Measurements from ENCODE around the gene ACTR1A. TPM values are rescaled to one million over a fixed set of nuclear protein-coding genes. Genes with fewer than 3 reads are reported as not detected.
A peak's percentile ranks its signal among the peaks of the same experiment; 100 is the strongest.

The ACTR1A gene
- polyA plus RNA-seq, 3 donors = 72.7 to 79.4 (median 79.0) TPM

DNA sequence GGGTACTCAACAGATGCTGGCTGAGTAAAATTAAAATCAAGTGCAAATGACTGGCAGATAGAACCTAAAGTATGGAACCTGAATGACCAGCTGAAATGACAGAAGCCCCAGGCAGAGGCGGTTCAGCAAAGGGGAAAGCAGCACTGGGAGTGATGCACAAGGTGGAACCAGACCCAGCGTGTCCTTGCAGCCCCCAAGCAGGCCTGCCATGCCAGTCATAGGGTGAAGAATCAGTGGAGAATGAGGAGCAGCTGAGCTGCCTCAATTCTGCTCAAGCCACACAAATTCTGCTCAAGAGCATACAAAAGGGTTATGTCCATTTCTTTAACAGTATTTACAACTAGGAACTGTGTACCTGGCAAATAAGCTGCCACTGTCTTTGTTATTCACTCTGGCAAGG is 8.7 kb downstream of the ACTR1A start:
- H3K4me3 Mint-ChIP-seq = no peak overlapping the region
- peaks cover 10% of the 10 kb centered on the region for H3K4me1 Mint-ChIP-seq
- Histone ChIP-seq H3K79me2 (ENCODE audit: insufficient read depth, low read length) (peaks cover 84% of the 10 kb centered on the region), H3K9me3 (replicated peaks in 1 of 2; ENCODE audit: control insufficient read depth in 1 of 2, insufficient read depth in 1 of 2, low read length in 2 of 2) (no peaks in the 10 kb centered on the region), H3K4me2 (replicated peaks; ENCODE audit: extremely low read depth, low read length, poor library complexity, severe bottlenecking) (no peak overlapping the region), H2AFZ (ENCODE audit: insufficient read depth, low read depth, low read length, poor library complexity, severe bottlenecking) (no peak overlapping the region), H4K20me1 (ENCODE audit: insufficient read depth, low read length) (peaks cover 94% of the 10 kb centered on the region), H3K9ac (ENCODE audit: insufficient read depth, low read length, poor library complexity, severe bottlenecking) (no peak overlapping the region), H3K4me3 (replicated peaks in 1 of 3; ENCODE audit: low read depth in 2 of 3, low read length in 3 of 3) (no peak overlapping the region), H3K36me3 (replicated peaks in 1 of 2; ENCODE audit: control insufficient read depth in 1 of 2, insufficient read depth in 2 of 2, low read length in 2 of 2) (peaks cover 20 to 71% of the 10 kb centered on the region in 2 donors), H3K4me1 (ENCODE audit: control insufficient read depth in 1 of 2, insufficient read depth in 2 of 2, low read length in 2 of 2) (no peaks in the 10 kb centered on the region), H3K27me3 (ENCODE audit: control insufficient read depth in 2 of 2, insufficient read depth in 2 of 2, low read length in 2 of 2) (no peaks in the 10 kb centered on the region), H3K27ac (ENCODE audit: low read depth in 1 of 2, low read length in 2 of 2) (no peak overlapping the region)
- no peak overlapping the region for H3K27ac Mint-ChIP-seq
- no peaks in the 10 kb centered on the region for H3K27me3 Mint-ChIP-seq (ENCODE audit: low read depth in 3 of 3)
- DNase-seq = no peak
- H3K36me3 Mint-ChIP-seq = peaks cover 29 to 77% of the 10 kb centered on the region in 2 donors
- intact Hi-C loops (cut with micrococcal nuclease) = no loop called here
- no peaks in the 10 kb centered on the region for H3K9me3 Mint-ChIP-seq
- TF ChIP-seq, protein P1, sequence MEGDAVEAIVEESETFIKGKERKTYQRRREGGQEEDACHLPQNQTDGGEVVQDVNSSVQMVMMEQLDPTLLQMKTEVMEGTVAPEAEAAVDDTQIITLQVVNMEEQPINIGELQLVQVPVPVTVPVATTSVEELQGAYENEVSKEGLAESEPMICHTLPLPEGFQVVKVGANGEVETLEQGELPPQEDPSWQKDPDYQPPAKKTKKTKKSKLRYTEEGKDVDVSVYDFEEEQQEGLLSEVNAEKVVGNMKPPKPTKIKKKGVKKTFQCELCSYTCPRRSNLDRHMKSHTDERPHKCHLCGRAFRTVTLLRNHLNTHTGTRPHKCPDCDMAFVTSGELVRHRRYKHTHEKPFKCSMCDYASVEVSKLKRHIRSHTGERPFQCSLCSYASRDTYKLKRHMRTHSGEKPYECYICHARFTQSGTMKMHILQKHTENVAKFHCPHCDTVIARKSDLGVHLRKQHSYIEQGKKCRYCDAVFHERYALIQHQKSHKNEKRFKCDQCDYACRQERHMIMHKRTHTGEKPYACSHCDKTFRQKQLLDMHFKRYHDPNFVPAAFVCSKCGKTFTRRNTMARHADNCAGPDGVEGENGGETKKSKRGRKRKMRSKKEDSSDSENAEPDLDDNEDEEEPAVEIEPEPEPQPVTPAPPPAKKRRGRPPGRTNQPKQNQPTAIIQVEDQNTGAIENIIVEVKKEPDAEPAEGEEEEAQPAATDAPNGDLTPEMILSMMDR (IDR thresholded peaks at IDR 0.05) = no peak
- WGBS (ENCODE audit: insufficient coverage) = 100% methylated on average over 1 of the region's 2 CpGs

GRCh38 chr10:102492983-102493382 is 9.5 kb downstream of the ACTR1A start:
- no peak overlapping the region for H3K4me3 ChIP-seq (replicated peaks in 1 of 3; ENCODE audit: low read depth in 2 of 3, low read length in 3 of 3)
- H3K4me3 Mint-ChIP-seq = no peak overlapping the region
- H3K36me3 Mint-ChIP-seq = peaks cover 36 to 81% of the 10 kb centered on the region in 2 donors
- H3K27me3 ChIP-seq (ENCODE audit: control insufficient read depth in 2 of 2, insufficient read depth in 2 of 2, low read length in 2 of 2) = no peaks in the 10 kb centered on the region
- no peak overlapping the region for H3K9ac ChIP-seq (ENCODE audit: insufficient read depth, low read length, poor library complexity, severe bottlenecking)
- no peak for DNase-seq
- peaks cover 7% of the 10 kb centered on the region for H3K4me1 Mint-ChIP-seq
- no peaks in the 10 kb centered on the region for H3K4me1 ChIP-seq (ENCODE audit: control insufficient read depth in 1 of 2, insufficient read depth in 2 of 2, low read length in 2 of 2)
- H3K79me2 ChIP-seq (ENCODE audit: insufficient read depth, low read length) = peaks cover 76% of the 10 kb centered on the region
- H2AFZ ChIP-seq (ENCODE audit: insufficient read depth, low read depth, low read length, poor library complexity, severe bottlenecking) = no peak overlapping the region
- peak overlapping the region in 1 of 2 donors; percentile 18 for H3K27ac ChIP-seq (ENCODE audit: low read depth in 1 of 2, low read length in 2 of 2)
- WGBS (ENCODE audit: insufficient coverage) = 49% methylated on average over 2 of the region's 2 CpGs
- H4K20me1 ChIP-seq (ENCODE audit: insufficient read depth, low read length) = peaks cover 94% of the 10 kb centered on the region
- H3K9me3 Mint-ChIP-seq = peaks cover 0 to 2% (median 0%) of the 10 kb centered on the region in 7 donors
- H3K9me3 ChIP-seq (replicated peaks in 1 of 2; ENCODE audit: control insufficient read depth in 1 of 2, insufficient read depth in 1 of 2, low read length in 2 of 2) = no peaks in the 10 kb centered on the region
- intact Hi-C loops (cut with micrococcal nuclease) = no loop called here
- TF ChIP-seq, protein P1 (IDR thresholded peaks at IDR 0.05) = no peak
- H3K36me3 ChIP-seq (replicated peaks in 1 of 2; ENCODE audit: control insufficient read depth in 1 of 2, insufficient read depth in 2 of 2, low read length in 2 of 2) = peaks cover 27 to 73% of the 10 kb centered on the region in 2 donors
- no peak overlapping the region for H3K4me2 ChIP-seq (replicated peaks; ENCODE audit: extremely low read depth, low read length, poor library complexity, severe bottlenecking)
- peak overlapping the region in 4 of 7 donors; percentile 28 to 75 (median 42) for H3K27ac Mint-ChIP-seq
- no peaks in the 10 kb centered on the region for H3K27me3 Mint-ChIP-seq (ENCODE audit: low read depth in 3 of 3)
